ENCODE data around the gene WASL.
"Not testable (repeated sequence)": the region's sequence is repeated elsewhere in the genome, so short reads cannot be mapped to it uniquely, and the experiment has no call there.

WASL gene

GRCh38 chr7:123656544-123657303, 92.1 kb downstream of the WASL start:
- no peak for DNase-seq

GRCh38 chr7:123655614-123656013, 93.2 kb downstream of the WASL start, which contains the start of gene LMOD2:
Gene LMOD2 (plus strand): TSS chr7:123655866. CDS start chr7:123655964, 98 bp downstream.
- DNase-seq: no peak

DNA sequence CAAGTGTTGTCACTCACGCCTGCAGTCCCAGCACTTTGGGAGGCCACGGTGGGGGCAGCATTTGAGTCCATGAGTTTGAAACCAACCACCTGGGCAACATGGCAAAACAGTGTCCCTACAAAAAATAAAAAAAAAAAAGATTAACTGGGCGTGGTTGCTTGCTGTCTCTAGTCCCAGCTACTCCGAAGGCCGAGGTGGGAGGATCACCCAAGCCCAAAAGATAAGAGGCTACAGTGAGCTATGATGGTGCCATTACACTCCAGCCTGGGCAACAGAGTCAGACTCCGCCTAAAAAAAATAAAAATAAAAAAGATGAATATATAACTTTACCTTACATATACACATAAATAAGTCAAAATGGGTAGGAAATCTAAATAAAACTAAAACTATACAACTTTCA, 95.6 kb downstream of the WASL start:
- no peak for DNase-seq

GRCh38 chr7:123652406-123652805, 96.4 kb downstream of the WASL start:
- no peak for DNase-seq

DNA sequence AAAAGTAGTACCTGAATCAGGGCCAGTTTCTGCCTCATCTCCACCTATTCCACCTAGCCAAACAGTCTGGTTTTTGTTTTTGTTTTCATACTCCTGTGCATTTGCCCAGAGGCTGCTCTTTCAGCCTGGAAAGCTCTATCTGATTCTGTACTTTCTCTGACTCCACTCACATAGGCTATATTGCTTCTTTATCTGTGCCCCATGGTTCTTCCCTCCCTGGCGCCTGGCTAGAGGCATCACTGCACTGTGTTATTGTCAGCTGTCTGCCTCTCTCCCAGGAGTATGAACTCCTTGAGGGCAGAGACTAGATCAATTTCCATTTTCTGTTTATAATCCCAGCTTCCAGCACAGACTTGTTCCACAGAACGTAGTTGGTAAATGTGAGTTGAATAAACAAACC, 98.2 kb downstream of the WASL start:
- no peak for DNase-seq

DNA sequence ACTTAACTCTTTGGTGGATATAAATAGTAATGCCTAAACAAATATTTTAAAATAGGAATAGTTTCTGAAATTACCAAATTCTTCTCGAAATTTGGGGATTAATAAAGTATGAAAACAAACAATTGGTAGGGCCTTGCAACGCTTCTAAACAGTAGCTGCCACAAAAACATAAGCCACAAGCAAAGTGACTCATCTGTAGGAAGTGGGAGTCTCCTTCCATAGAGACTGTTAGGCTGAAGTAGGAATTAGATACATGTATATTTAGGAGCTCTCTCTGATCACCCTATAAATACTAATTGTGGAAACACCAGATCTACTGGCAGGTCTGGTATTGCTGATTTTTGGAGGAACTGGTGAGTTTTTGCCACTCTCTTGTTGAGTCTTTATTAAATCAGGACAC, 98.8 kb downstream of the WASL start:
- no peak for DNase-seq

DNA sequence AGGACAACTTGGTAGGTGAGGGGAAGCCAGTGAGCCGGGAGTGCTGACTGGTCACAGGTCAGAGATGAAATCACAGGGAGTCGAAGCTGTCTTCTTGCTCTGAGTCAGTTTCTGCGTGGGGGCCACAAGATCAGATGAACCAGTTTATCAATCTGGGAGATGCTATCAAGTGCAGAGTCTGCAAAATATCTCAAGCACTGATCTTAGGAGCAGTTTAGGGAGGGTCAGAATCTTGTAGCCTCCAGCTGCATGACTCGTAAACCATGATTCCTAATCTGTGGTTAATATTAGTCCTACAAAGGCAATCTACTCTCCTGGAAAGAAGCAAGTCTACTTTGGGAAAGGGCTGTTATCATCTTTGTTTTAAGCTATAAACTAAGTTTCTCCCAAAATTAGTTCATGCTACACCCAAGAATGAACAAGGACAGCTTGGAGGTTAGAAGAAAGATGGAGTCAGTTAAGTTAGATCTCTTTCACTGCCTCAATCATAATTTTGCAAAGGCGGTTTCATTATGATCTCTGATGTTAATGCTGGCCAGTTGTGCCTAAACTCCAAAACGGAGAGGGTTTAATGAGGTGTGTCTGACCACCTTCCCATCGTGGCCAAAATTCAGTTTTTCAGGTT, 101.6 kb downstream of the WASL start:
- DNase-seq: no peak

DNA sequence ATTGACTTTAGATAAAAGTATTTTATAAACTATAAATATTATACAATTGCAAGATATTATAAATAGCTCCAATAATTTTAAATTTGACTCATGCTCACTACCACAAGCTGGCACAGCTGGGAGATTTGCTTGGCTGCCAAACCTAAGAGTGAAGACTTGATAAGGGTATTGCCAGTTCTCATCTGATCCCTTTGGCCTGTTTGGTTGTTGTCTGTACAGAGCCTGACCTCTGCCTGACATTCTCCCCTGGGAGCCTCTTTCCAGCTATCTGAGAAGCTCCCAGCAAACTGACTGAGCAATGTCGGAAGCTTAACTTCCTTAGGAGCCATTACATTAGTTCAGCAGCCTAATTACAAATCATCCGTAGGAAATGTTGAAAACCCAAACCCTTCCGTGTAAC, 103.3 kb downstream of the WASL start:
- no peak for DNase-seq

DNA sequence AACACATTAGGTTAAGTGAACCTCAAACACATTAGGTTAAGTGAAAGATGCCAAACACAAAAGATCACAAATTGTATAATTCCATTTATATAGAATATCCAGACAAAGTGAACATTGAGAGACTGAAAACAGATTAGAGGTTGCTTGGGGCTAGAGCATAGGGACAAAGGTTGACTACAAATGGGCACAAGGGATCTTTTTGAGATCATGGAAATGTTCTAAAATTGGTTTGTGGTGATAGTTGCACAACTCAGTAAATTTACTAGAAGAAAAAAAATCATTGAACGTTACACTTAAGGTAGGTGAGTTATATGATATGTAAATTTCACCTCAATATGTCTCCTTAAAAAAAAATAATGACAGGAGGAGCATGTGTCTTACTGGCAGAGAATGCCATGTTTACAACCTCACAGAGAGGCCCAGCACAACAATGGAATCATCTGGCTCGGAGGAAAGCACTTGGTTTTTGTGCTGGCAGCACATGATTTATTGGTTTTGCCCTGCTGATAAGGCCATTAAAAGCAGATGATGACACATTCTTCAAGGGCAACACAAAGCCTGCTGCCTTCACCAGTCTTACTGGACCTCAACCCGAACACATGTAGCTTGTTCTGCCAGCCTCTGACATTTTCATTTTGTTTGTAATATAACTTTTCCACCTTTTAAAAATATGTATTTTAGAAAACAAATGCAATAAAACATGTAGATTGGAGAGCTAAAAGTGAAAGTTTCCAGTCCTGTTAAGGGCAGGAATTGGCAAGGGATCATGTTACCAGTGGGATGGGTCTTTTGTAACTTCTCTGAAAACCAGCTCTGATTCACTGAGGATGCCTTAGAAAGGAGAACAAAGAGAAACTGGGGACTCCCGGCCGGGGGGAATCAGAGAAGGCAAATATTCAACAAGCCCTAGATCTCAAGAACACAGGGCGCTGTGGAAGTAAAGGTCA, 105.0 kb downstream of the WASL start:
- no peak for DNase-seq

- DNase-seq: no peak
These were observed 106.9 kb downstream of the WASL start for GRCh38 chr7:123641901-123642300.

DNA sequence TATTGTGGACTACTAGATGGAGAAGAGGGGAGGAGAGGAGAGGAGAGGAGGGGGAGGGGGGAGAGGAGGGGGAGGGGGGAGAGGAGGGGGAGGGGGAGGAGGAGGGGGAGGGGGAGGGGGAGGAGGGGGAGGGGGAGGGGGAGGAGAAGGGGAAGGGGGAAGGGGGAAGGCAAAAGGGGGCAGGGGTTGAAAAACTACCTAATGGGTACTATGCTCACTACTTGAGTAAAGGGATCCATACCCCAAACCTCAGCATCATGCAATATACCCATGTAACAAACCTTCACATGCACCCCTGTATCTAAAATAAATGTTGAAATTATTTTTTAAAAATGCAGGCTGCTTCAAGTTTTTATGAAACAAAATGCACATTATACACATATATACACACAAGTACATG, 108.2 kb downstream of the WASL start:
- DNase-seq: no peak

DNA sequence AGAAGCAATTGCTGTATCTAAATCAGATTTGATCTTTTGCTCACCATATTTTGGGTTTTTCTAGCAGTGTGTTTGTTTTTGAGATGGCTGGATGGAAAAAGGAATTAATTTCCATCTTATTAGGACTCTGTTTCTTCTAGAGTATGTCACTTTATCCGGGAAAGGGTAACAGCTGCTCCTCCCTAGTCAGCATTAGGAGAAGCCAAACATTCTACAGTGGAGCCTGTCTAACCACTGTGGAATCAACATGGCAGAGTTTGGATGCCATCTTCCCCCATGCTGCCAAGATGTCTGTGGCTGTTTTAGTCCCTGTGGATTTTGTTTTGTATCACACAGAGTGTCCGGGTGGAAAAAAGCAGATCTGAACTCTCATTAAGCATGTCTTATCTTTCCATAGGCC, 109.2 kb downstream of the WASL start:
- no peak for DNase-seq

GRCh38 chr7:123637878-123638277, 110.9 kb downstream of the WASL start:
- no peak for DNase-seq

DNA sequence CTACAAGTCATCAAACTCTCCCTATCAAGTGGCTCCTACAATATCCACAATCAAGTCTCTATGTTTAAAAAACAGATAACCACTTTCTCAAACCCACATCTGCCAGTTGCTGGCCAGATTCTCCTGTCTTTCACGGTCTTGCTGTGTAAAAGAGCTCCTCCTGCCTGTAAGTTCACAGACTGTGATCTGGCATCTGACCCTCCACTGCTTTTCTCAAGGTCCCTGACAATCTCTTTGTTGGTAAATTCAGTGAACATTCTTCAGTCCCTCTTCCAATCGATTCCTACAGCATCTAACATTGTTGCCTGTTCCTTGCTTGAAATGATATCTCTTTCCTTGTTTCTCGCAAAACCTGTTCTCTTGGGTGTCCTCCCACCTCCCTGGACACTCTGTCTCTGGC, 111.6 kb downstream of the WASL start:
- no peak for DNase-seq

DNA sequence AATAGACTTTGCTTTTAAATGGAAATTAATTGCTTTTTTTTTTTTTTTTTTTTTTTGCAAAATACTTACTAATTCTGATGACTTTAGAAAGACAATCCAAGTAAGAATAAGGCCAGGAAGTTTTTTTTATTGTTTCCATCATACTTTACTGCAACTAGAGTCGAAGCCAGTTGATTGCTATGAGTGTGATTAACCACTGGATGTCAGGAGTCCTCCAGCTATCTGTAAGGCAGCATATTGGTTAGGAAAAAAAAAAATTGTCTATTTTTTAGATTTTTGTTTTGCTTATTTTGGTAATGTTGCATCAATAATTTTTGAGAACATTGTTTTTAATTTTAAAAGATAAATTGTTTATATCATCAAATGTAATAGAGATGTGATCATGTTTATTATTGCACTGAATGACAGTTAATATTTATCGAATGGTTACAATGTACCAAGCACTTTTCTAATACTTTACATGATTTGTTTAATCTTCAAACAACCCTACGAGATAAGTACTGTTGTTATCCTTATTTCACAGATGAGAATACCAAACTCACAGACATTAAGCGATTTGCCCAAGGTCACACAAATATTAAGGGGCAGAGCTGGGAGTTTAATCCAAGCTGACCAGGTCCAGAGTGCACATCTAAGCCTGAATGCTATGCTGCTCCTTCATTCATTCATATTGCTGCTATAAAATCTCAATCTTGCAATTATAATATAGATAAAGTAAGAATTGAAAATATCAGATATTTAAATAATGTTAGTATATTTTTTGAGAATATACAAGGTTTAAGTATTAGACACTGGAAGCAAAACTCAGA, 113.0 kb downstream of the WASL start:
- no peak for DNase-seq

- DNase-seq: not testable (repeated sequence)
These were observed 114.7 kb downstream of the WASL start for GRCh38 chr7:123634011-123634573.

DNA sequence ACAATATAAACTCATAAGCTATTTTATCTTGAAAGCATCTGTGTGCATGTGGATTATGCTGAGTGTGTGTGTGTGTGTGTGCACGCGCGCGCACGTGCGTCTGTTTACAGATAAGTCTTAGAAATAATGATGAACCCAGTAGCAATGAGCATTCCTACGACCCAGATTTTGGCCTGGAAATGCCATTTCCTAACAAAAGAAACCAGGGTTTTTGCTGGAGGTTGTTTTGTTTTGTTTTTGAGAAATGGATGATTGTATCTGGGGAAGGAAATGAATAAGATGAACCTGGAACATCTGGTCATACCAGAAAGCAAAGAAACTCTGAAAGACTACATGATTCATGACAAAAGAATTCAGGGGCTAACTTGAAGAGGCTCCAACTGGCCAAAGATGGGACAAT, 115.2 kb downstream of the WASL start:
- DNase-seq: no peak

DNA sequence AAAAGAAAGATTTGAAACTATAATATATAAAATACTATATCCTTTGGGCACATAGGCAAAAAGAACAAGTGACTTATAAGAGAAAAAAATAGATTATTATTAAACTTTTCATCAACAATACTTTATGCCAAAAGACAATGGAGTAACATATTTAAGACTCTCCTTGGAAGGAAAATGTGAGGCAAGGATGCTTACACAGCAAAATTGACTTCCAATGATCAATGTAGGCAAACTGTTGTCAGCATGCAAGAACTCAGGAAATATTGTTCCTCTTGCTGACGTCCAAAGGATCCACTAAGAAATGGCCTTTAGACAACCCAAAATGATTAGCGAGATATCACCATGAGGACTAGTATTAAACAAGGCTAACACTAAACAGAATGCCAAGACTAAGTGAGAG, 116.0 kb downstream of the WASL start:
- no peak for DNase-seq

All from activated T-cell treated with anti-CD3 and anti-CD28 coated beads for 4 hours (primary cell).